Measurements from ENCODE around the gene SOAT2.

DNA sequence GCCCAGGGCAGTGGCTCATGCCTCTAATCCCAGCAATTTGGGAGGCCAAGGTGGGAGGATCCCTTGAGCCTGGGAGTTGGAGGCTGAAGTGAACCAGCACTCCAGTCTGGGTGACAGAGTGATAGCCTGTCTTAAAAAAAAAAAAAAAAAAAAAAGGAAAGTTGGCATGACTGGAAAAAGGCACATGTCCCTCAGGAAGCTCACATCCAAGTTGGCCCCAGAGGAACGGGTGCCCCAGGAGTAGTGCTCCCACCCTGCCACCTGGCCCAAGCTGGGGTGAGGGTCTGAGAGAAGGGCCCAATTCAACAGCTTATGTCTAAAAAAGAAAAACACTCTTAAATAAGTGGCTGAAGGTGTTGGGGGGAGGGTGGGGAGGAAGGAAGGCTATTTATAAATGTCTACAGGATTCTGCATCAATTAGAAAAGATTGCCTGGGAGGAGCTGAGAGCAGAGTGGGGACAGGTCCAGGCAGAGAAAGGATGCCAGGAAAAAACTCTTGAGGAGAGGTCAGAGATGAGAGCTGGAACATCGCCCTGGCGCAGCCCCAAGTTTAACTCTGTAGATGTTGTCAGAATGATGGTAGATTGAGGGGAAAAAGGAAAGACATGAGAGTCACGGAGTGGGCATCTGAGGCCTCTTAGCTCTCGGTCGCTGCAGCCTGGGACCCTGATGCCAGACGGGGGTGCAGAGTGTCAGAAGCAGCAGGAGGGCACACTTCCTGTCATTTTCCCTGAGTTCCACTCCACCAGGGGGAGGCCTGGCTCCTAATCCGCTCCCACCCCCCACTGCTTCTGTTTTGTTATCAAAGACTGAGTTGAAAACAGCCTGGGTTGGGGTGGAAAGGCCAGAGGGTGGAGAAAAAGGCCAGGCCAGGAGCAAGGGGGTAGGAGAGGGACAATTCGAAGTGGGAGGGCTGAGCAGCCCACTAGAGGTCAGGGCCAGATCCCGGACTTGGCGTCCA is 31.4 kb upstream of the SOAT2 start:
- TF ChIP-seq, protein P1, sequence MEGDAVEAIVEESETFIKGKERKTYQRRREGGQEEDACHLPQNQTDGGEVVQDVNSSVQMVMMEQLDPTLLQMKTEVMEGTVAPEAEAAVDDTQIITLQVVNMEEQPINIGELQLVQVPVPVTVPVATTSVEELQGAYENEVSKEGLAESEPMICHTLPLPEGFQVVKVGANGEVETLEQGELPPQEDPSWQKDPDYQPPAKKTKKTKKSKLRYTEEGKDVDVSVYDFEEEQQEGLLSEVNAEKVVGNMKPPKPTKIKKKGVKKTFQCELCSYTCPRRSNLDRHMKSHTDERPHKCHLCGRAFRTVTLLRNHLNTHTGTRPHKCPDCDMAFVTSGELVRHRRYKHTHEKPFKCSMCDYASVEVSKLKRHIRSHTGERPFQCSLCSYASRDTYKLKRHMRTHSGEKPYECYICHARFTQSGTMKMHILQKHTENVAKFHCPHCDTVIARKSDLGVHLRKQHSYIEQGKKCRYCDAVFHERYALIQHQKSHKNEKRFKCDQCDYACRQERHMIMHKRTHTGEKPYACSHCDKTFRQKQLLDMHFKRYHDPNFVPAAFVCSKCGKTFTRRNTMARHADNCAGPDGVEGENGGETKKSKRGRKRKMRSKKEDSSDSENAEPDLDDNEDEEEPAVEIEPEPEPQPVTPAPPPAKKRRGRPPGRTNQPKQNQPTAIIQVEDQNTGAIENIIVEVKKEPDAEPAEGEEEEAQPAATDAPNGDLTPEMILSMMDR (IDR thresholded peaks at IDR 0.05), result peak in 2 of 5 experiments; percentile 14 to 35
- TF ChIP-seq POLR2A (IDR thresholded peaks at IDR 0.05) (no peak), EP300 (IDR thresholded peaks at IDR 0.05) (peak in 1 of 2 donors; percentile 73)
